Stimulated activated CD8-positive, alpha-beta memory T cell treated with anti-CD3 and anti-CD28 coated beads, Interleukin-12 subunit alpha, Interleukin-12 subunit beta, amount 100 ng/mL, for 24 hours (primary cell): ENCODE data around the gene IKZF3.

Source experiments
- DNase-seq: peaks from one replicate; pipeline ENCODE4 v3.0.0-alpha.2; 2020; ENCODE audit errors: extremely low read depth

The IKZF3 gene

DNA sequence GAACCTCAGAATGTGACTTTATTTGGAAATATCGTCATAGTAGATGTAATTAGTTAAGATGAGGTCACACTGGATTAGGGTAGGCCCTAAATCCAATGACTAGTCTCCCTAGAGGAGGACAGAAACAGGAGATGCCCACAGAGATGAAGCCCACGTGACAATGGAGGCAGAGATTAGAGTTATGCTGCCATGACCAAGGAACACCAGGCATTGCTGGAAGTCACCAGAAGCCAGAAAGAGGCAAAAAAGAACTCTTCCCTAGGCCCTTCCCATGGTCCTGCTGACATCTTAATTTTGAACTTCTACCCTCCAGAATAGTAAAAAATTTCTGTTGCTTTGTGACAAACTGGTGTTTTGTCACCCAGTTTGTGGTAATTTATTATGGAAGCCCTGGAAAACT lies 49.6 kb downstream of the IKZF3 start:
- DNase-seq: no peak

DNA sequence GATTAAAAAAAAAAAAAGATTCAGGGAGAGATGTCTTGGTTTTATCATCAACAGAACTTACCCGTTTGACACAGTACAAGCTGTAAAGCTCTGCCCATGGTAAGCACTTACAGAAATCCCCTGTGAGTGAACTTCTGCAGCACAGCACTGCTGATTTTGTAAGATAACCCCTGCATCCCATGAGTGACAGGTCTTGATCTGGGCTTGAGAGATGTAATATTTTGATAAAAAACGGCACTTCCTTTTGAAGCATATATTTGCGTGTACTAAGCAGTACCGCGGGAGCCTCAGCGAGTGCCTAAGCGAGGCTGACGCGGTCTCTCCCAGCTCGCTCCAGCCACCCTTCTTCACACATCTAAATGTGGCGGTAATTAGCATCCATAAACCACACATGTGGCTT lies 50.5 kb downstream of the IKZF3 start:
- DNase-seq: no peak

DNA sequence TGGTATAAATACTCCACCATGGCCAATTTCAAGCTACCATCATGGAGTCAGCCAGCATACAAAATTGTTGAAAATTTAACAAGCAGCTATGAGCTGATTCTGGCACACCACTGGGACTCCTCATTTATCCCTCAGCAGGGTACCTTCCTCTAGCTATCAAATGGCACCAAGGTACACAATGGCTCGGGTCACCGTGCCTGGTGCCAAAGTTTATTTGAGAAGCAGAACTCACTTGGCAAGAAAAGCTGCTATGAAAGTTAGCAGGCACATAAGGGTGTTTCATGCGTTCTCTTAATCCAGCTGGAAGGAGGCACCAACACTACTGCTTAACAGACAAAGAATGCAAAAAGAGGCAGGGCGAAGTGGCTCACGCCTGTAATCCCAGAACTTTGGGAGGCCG lies 51.6 kb downstream of the IKZF3 start:
- no peak for DNase-seq

DNA sequence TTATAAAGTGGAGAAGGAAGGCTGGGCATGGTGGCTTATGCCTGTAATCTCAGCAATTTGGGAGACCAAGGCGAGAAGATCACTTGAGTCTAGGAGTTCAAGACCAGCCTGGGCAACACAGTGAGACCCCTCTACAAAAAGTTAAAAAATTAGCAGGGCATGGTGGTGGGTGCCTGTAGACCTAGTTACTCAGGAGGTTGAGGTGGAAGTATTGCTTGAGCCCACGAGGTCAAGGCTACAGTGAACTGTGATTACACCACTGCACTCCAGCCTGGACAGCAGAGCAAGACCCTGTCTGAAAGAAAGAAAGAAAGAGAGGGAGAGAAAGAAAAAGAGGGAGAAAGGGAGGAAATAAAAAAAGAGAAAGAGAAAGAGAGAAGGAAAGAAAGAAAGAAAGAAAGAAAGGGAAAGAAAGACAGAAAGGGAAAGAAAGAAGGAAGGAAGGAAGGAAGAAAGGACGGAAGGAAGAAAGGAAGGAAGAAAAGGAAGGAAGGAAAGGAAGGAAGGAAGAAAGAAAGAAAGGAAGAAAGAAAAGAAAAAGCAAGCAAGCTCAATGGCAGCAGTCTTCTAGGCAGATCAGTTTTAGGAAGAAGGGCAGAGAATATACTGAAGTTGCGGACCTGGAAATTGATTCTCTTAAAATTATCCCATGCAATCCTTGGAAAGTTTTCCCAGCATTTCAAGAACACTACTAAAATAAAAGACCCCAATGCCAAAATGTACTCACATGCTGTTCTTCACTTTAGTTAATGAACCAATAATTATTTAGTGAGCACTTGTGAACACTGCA lies 53.0 kb downstream of the IKZF3 start:
- no peak for DNase-seq

DNA sequence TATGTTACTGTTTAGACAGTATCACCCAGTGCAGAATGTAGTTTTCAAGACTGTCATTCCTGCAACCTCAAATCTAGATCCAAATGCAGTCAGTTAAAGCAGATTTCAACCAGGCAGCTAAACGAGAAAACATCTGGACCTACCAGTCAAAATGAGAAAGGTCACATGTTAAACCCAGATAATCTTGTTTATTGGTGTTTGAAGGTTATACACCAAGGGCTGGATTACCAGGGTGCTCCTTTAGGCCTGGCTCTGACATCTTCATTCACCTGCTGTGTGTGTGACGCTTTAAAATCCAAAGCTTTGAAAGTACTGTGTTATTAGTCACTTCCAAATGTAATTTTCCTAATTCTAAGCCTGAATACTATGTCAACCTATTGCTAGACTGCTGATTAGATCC lies 54.9 kb downstream of the IKZF3 start:
- no peak for DNase-seq

DNA sequence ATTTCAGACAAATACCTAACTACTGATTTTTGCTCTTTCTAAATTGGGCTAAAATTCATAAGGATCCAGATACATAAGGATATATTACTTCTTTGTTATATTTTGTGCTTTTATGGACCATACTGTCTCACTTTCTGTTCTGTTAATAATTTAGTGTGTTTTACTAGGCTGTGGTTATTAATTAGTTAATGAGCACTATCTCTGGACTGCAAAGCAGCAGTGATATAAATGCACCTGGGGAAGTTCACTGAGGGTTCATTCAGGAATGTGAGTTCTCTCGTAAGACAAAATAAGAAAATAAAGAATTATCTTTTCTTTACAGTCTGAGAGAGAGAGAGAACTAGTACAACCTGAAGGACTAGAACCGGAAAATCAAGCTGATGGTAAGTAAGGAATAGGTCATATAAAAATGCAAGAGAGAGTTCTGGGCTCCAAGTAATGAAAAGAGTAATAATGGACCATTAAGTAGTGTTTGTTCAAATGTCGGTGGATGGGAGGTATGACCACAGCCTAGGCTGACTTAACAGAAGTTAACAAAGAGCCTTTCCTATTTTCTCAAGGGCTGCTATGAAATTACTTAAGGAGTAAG lies 55.6 kb downstream of the IKZF3 start:
- no peak for DNase-seq

DNA sequence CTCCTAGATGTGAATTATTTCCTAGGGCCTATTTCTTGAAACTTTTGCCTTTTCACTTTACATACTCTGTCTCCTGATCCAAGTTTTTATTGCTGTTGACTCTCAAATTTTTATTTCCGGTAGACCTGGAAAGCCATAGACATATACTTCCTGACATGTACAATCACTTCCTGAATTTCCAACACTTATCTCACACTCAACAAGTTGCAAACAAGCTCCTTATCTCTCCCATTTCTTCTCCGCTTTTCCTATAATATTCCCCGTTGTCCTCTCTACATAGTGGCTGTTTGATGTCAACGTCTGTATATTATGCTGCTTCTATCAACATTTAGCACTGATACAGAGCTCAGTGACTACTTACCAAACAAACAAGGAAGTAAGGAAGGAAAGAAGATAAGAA lies 59.3 kb downstream of the IKZF3 start:
- no peak for DNase-seq

DNA sequence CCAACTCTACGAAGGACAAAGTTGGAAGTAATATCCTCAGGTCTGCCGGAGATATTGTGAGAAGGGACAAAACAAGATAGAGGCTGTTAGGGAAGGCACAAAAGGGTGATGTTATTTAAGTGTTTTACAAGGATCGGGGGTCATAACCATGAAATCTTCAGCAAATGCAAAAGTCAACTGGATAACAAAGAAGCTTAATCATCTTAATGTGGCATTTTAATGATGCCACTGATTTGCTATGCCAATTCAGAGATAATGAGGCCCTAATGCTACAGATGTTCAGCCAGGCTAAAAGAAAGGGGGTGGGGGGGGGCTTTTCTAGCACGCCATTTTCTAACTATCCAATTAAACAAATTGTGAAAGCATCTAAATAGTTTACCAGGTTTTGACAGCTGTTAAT lies 63.1 kb downstream of the IKZF3 start:
- no peak for DNase-seq

DNA sequence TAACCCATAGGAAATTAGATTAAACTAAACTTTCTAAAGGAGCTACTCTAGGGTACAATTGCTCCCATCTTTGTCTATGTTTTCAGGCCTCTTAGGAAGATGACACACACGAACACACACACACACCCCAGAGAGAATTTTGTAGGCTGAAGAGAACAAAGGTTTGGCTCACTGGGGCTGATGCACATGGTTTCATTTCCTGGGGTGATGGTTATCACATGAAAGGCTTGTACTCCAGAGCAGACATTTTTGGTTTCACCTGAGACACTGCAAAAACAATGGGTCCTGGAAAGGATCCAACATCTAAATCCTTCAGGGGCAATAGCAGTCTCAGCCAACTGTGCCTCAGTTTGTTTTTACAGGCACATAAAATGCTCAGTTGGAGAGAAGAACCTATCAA lies 63.6 kb downstream of the IKZF3 start:
- DNase-seq: no peak

DNA sequence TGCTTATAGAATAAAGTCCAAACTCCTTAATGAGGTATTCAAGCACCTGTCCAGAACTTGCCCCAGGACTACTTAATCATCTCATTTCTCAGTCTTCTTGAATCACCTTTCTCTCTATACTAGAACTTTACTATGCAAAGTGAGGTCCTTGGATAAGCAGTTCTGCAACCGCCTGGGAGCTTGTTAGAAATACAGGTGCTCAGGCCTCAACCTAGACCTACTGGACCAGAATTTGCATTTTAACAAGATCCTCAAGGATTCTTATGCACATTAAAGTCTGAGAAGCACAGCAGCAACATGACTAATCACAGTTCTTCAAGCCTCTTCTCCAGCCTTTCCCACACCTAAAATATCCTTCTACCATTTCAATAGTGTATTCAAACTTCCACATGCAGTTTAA lies 64.7 kb downstream of the IKZF3 start:
- no peak for DNase-seq

DNA sequence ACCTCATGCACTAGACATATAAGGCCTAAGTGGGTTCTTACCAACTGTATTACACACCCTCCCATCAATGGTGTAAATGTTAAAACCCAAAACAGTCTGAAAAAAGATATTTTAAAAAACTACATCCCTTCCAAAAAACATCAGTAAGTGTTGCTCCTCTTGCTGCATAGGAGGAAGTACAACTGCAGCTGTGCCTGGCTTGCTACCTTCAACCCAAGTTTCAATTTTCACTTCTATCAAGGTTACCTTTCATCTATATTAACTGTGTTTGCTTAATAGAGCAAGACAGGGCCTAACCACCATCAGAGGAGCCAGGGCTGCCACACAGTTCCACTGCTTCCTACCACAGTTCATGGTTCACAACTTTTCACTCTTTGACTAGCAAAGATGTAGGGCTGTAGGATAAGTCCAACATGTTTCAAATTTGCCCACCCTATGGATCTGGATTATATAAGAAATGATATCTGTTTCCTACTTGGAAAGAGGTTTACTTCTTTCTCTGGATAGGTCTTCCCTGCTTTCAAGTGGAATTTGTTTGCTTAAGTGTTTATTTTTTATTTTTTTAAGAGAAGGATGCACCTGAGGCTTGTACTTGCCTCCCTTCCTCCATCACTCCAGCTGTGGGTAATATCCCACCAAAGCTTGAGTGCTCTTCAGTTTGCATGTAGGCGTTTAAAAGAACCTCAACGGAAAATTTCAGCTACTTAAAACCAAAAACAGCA lies 69.7 kb downstream of the IKZF3 start:
- DNase-seq: no peak

DNA sequence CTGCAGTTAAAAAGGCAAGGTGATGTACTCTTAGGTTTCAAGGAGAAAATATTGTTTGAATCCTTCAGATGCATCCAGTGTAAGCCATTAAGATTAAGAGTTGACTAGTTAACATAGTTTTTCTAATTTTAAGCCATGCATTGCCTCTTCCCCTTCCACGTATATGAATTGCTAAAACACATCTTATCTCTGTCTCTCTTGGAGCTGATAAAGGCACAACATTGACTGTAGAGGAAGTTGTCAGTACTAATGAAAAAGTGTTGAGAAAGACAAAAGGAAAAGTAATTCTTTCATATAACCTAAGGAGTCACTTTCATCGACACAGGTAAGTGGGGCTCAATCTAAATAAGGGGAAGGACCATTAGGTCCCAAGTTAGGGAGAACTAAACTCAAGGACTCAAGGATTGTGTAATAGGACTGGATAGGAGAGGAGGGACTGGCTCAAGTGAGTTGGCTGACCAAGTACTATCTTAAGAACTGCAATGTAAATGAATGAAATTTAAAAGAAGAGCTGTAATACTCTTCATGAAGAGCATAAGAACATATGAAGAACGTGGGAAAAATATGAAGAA lies 70.7 kb downstream of the IKZF3 start:
- no peak for DNase-seq

DNA sequence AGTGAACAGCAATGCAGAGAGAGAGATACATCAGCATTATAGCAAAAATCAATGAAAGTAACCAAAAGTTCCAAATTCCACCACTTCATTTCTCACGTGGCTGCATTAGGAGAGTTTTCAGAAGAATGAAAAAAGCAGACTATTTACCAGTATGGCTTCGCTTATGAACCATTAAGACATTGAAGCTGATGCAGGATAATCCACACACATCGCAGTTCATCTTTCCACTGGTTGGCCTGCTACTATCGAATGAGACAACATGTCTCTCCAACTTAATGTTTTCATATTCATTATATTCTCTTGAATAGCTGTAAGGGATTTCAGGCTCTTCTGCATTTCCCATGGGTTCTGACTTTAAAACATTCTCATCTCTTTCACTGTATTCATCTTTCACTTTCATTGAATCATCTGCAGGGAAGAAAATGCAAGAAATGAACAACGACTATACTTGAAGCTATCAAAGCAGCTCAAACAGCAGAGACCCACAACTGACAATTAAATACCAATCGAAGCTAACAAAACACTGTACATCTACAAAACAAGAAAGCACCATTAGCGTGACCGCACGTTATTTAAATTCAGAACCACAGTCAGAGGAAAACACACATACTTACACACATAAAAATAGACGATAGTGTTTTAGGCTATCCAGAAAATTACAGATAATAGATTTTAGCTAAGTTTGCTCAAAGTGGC lies 71.4 kb downstream of the IKZF3 start:
- no peak for DNase-seq

DNA sequence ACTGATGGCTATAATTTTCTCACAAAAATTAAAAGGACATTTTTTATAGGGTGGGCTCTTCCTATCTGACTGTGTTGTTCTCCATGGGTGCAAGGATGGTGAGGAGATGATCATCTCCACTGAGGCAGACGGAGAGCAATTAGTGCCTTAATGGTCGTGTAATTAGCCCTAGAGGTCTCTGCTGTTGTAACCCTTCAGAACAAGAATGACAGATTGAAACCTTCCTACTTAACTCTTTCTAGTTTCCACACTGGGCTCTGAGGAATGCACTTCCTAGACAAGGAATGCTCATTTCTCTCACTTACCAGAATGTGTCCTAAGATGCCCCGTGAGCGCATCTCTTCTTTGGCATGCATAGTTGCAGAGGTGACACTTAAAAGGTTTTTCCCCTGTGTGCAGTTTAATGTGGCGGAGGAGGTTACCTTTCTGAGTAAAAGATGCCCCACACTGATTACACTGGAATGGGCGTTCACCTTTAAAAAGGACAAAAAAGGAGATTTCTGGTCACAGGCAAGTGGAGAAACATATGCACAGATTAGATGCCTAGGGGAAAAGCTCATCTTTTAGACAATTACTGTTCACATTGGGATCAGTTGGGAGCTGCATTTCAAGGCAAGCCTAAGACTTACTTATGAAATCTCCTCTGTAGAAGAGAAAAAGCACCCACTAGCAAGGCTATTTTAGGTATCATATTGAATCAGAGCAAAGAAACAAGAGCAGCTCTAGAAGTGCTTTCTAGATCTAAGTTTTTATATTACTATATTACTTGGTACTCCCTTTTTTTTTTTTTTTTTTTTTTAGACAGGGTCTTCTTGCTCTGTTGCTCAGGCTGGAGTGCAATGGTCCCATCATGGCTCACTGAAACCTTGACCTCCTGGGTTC lies 72.8 kb downstream of the IKZF3 start:
- no peak for DNase-seq

DNA sequence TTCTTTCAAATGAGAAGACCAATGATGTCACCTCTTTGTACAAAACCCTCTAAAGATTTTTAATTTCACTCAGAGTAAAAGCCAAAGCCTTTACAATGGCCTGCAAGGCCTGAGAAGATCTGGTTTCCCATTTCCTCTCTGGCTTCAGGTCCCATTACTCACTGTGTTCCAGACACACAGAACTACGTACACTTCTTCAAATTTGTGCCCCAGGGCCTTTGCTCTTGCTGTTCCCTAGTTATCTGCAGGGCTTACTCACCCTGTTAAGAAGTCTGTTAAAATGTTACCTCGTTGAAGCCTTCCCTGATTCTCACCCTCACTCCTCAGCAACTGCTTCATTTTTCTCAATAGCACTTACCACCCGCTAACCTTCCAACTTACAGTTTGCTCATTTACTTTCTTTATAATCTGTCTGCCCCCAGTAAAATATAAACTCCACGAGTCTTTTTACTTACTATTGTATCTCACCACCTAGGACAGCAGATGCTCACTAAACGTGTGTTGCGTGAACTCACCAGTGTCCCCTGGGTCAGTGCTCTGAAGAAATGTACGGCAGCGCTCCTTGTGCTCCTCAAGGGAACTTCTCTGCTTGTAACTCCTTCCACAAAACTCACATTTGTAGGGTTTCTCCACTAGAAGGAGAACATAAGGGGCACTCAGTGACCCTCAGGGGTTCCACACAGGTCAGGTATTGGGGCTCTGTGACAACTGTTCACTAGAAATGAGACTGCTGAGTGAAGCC lies 76.2 kb downstream of the IKZF3 start:
- no peak for DNase-seq

DNA sequence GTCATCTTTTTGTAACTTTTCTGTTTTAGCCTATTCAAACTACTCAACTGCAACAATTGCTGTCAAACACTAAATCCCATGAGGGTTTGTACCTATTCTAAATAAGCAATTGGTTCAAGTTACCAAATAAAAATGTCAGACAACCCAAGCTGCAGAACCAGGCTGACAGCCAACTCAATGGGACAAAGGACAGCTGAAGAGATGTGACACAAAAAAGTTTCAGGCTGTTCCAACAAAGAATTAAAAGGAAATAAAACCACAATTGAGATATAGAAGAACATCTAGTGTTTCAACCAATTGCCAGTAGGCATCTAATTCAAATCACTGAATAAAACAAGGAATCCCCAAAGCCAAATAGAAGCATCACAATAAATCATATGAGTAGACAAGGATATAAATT lies 77.1 kb downstream of the IKZF3 start:
- DNase-seq: no peak

DNA sequence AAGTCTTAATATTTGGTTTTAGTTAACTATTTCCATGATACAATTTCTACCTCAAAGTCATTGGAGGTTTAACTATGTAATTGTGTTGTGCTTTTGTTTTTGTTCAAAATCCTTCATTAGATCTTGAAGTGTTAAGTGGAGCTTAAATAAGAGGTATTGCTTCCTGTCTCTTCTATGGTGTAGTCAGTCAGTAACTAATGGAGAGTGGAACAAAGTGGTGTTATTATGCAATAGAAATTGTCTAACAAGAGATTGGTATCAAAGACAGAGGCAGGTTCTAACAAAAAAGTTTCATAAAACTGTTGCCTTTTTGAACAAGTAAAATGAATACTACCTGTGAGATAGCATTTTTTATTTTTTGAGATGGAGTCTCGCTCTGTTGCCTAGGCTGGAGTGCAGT lies 81.1 kb downstream of the IKZF3 start:
- DNase-seq: no peak

DNA sequence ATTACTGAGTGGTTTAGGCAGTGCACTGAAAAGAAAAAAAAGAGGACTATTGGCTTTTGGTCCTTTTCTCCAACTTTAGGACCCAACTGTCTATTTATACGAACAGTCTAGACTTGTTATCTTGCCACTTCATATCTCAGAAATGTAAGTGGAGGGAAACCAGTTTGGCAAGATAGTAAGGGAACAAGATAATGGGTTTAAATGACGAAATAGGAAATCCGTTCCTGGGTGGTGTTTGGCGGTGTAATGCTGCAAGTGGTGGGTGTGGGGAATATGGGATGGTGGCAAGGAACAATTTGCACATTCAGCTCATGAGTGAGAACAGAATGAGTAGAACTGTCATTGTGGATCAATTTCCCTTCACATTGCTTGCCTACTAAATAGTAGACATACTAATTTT lies 81.6 kb downstream of the IKZF3 start:
- DNase-seq: no peak

DNA sequence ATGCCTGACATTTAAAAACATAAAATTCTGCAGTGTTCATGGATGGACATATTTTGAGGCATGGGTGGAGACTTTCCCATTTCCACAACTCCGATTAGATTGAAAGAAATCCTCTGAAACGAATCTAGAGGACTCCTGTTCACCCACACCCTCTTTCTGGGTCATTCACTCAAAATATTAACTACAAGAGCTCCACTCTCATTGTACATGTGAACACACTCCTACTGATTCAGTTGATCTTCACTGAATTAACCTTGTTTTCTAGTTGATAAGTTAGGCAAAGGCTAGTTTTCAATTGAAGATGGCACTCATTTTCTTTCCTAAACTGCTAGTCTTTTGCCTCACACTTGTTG lies 82.3 kb downstream of the IKZF3 start:
- DNase-seq: no peak

DNA sequence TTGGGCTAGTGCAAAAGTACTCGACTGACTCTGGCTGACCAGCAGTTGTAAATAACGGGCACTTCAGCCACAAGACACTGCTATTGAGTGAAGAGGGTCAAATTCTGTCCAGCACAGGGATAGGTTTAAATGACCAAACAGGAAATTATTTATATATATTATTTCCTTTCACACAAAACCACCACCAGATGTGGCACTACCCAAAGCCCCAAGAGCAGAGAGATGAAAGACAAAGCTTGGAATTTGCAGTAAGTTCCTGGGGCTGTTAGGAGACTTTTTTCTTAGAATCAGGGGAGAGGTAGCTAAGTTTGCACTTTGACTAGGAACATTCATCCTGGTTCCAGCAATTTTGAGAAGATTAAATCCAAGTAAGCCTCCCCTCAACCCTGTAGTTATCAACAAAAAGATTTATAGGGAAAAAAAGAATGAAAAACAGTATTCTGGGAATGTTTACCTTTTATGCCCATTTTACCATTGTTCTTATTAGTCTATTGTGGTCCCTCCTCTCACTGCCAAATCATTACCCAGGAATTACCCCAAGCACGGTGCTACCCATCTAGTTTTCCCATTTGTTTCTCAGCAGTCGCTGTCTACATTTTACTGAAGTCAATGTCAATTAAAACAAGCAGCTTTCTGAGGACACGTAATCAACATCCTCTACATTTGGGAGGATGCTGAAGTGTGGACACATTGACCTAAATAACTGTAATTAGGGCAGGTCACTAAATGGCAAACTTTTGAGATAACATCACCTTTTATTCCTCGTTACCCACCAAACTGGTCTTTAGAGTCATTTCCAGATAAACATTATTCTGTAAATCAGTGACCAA lies 82.9 kb downstream of the IKZF3 start:
- no peak for DNase-seq
